SK-N-SH treated with all-trans-retinoic acid at 6 μM for 48 hours (cell line): ENCODE measurements around the gene KRTAP19-1.

Source experiments
- ATAC-seq: fragments of 200-7000 bp; cut with Tn5 transposase; 3 replicates; pipeline ENCODE4 v1.9.1; 2020; ENCODE audit warnings: mild to moderate bottlenecking, moderate library complexity
- ARNTL ChIP-seq: fragments of 450-650 bp; formaldehyde crosslinking; IDR thresholded peaks from 2 replicates; pipeline ENCODE4 v1.5.0; 2020; ENCODE audit warnings: low read depth, mild to moderate bottlenecking, moderate library complexity, borderline replicate concordance
- CSDC2 ChIP-seq: fragments of 250-450 bp; sonication (Bioruptor Pico); IDR thresholded peaks from 2 replicates; pipeline ENCODE4 v1.5.0; 2020; ENCODE audit warnings: mild to moderate bottlenecking, moderate library complexity
- ESRRG ChIP-seq: fragments of 250-450 bp; sonication (Bioruptor Pico); IDR thresholded peaks from 2 replicates; pipeline ENCODE4 v1.6.1; 2021; ENCODE audit warnings: mild to moderate bottlenecking
- GLIS3 ChIP-seq: fragments of 250-450 bp; sonication (Bioruptor Pico); IDR thresholded peaks from 2 replicates; pipeline ENCODE4 v1.5.0; 2020; ENCODE audit warnings: mild to moderate bottlenecking, moderate library complexity
- ISL1 ChIP-seq: fragments of 250-450 bp; sonication (Bioruptor Pico); IDR thresholded peaks from 2 replicates; pipeline ENCODE4 v2.1.2; 2022; ENCODE audit warnings: mild to moderate bottlenecking, moderate library complexity
- OSR1 ChIP-seq: fragments of 250-450 bp; sonication (Bioruptor Pico); IDR thresholded peaks from 2 replicates; pipeline ENCODE4 v1.8.0; 2022; ENCODE audit warnings: moderate library complexity, mild to moderate bottlenecking, inconsistent platforms
- PATZ1 ChIP-seq: fragments of 250-450 bp; sonication (Bioruptor Pico); IDR thresholded peaks from 2 replicates; pipeline ENCODE4 v1.8.0; 2020; ENCODE audit warnings: mild to moderate bottlenecking, moderate library complexity, borderline replicate concordance
- PPARA ChIP-seq: fragments of 250-450 bp; sonication (Bioruptor Pico); IDR thresholded peaks from 2 replicates; pipeline ENCODE4 v1.5.0; 2020; ENCODE audit warnings: mild to moderate bottlenecking, borderline replicate concordance
- TOX ChIP-seq: fragments of 250-450 bp; sonication (Bioruptor Pico); IDR thresholded peaks from 2 replicates; pipeline ENCODE4 v1.8.0; 2021; ENCODE audit warnings: mild to moderate bottlenecking, moderate library complexity, borderline replicate concordance
- ZC3H10 ChIP-seq: fragments of 250-450 bp; sonication (Bioruptor Pico); IDR thresholded peaks from 2 replicates; pipeline ENCODE4 v1.5.1; 2021; ENCODE audit warnings: mild to moderate bottlenecking, moderate library complexity
- ZFP30 ChIP-seq: fragments of 450-650 bp; formaldehyde crosslinking; IDR thresholded peaks from 2 replicates; pipeline ENCODE4 v1.5.0; 2022; ENCODE audit warnings: mild to moderate bottlenecking, moderate library complexity
- ZNF565 ChIP-seq: fragments of 450-650 bp; formaldehyde crosslinking; conservative IDR thresholded peaks from 2 replicates; pipeline ENCODE4 v1.5.0; 2020; ENCODE audit warnings: low read depth, mild to moderate bottlenecking, moderate library complexity
- ZNF70 ChIP-seq: fragments of 450-650 bp; formaldehyde crosslinking; IDR thresholded peaks from 2 replicates; pipeline ENCODE4 v1.5.0; 2020; ENCODE audit warnings: mild to moderate bottlenecking, moderate library complexity
- ZNF8 ChIP-seq: fragments of 450-650 bp; formaldehyde crosslinking; IDR thresholded peaks from 2 replicates; pipeline ENCODE4 v1.5.0; 2020; ENCODE audit warnings: mild to moderate bottlenecking, moderate library complexity
- TF ChIP-seq, protein P1 (sequence below): fragments of 250-450 bp; sonication (Bioruptor Pico); IDR thresholded peaks from 2 replicates; pipeline ENCODE4 v1.5.1; 2020; ENCODE audit warnings: low read depth, mild to moderate bottlenecking, moderate library complexity
- TF ChIP-seq, protein P2 (sequence below): fragments of 250-450 bp; sonication (Bioruptor Pico); IDR thresholded peaks from 2 replicates; pipeline ENCODE4 v1.8.0; 2021; ENCODE audit warnings: low read depth, mild to moderate bottlenecking, moderate library complexity, borderline replicate concordance
- TF ChIP-seq, protein P3 (sequence below): fragments of 250-450 bp; sonication (Bioruptor Pico); IDR thresholded peaks from 2 replicates; pipeline ENCODE4 v1.5.1; 2021; ENCODE audit warnings: mild to moderate bottlenecking, moderate library complexity

KRTAP19-1 gene

GRCh38 chr21:30434033-30434631 is 46.0 kb downstream of the KRTAP19-1 start:
- ATAC-seq, result peak; percentile 89
- no peak for TF ChIP-seq ZFP30 (CRISPR knock-in tag)
- no peak for TF ChIP-seq ZC3H10
- TF ChIP-seq, protein P1, sequence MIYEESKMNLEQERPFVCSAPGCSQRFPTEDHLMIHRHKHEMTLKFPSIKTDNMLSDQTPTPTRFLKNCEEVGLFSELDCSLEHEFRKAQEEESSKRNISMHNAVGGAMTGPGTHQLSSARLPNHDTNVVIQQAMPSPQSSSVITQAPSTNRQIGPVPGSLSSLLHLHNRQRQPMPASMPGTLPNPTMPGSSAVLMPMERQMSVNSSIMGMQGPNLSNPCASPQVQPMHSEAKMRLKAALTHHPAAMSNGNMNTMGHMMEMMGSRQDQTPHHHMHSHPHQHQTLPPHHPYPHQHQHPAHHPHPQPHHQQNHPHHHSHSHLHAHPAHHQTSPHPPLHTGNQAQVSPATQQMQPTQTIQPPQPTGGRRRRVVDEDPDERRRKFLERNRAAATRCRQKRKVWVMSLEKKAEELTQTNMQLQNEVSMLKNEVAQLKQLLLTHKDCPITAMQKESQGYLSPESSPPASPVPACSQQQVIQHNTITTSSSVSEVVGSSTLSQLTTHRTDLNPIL (CRISPR knock-in tag), result no peak
- TF ChIP-seq, protein P2, sequence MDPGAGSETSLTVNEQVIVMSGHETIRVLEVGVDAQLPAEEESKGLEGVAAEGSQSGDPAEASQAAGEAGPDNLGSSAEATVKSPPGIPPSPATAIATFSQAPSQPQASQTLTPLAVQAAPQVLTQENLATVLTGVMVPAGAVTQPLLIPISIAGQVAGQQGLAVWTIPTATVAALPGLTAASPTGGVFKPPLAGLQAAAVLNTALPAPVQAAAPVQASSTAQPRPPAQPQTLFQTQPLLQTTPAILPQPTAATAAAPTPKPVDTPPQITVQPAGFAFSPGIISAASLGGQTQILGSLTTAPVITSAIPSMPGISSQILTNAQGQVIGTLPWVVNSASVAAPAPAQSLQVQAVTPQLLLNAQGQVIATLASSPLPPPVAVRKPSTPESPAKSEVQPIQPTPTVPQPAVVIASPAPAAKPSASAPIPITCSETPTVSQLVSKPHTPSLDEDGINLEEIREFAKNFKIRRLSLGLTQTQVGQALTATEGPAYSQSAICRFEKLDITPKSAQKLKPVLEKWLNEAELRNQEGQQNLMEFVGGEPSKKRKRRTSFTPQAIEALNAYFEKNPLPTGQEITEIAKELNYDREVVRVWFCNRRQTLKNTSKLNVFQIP, result no peak
- TF ChIP-seq PPARA (CRISPR knock-in tag), result no peak
- TF ChIP-seq OSR1 (CRISPR knock-in tag), result no peak
- TF ChIP-seq ARNTL (CRISPR knock-in tag), result no peak
- TF ChIP-seq ZNF565 (CRISPR knock-in tag), result no peak
- TF ChIP-seq, protein P3, sequence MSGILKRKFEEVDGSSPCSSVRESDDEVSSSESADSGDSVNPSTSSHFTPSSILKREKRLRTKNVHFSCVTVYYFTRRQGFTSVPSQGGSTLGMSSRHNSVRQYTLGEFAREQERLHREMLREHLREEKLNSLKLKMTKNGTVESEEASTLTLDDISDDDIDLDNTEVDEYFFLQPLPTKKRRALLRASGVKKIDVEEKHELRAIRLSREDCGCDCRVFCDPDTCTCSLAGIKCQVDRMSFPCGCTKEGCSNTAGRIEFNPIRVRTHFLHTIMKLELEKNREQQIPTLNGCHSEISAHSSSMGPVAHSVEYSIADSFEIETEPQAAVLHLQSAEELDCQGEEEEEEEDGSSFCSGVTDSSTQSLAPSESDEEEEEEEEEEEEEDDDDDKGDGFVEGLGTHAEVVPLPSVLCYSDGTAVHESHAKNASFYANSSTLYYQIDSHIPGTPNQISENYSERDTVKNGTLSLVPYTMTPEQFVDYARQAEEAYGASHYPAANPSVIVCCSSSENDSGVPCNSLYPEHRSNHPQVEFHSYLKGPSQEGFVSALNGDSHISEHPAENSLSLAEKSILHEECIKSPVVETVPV (CRISPR knock-in tag), result no peak
- TF ChIP-seq ZNF8 (CRISPR knock-in tag), result no peak
- TF ChIP-seq ESRRG (CRISPR knock-in tag), result no peak
- no peak for TF ChIP-seq CSDC2 (CRISPR knock-in tag)
- no peak for TF ChIP-seq GLIS3 (CRISPR knock-in tag)
- TF ChIP-seq ZNF70 (CRISPR knock-in tag), result no peak
- TF ChIP-seq, all 23 proteins: peak for 0

- ATAC-seq, result no peak
- TF ChIP-seq TOX (CRISPR knock-in tag) (no peak), PATZ1 (no peak), OSR1 (CRISPR knock-in tag) (no peak), ISL1 (no peak), PPARA (CRISPR knock-in tag) (no peak), ARNTL (CRISPR knock-in tag) (no peak), GLIS3 (CRISPR knock-in tag) (no peak), ESRRG (CRISPR knock-in tag) (no peak)
Measured at GRCh38 chr21:30430170-30430655, 50.0 kb downstream of the KRTAP19-1 start, which contains the start of gene KRTAP13-4. Gene KRTAP13-4, plus strand, starts transcription at chr21:30430220. Its CDS starts 56 bp downstream, at chr21:30430276.
